SHP77 (cell line): ENCODE data around the gene PLPP4.

Experiments
- DNase-seq, 2 experiments: peaks; one replicate each; lab custom pipeline; 2025; lab: John Stamatoyannopoulos, UW

Gene PLPP4

GRCh38 chr10:120517196-120517595 lies 60.2 kb downstream of the PLPP4 start:
- no peak for DNase-seq

DNA sequence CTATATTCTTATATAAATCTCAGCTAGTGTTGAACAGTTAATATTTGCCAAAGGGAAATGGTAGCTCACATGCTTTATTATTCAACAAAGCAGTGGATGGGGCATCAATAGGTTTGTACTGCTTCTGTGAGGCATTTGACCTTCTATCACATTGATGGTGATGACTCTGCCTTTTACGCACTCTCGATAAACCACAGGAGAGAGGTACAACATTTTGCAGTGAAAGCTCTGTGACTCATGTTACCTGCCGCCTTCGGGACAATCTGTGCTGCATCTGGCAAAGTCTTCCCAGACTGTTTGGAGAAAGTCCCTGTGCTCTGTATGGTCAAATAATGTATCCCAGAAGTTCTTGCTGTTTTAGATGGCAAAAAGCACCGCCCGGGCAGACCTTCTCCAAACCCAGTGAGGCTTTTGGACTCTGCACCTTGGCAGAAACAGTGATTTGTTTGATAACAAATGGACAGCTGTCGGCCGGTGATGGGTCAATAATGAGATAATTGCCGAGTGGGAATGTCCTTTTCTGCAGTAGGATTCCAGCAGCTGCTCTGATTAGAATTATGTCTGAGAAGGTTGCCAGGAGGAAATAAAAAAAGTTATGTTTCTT lies 61.0 kb downstream of the PLPP4 start:
- DNase-seq = no peak

DNA sequence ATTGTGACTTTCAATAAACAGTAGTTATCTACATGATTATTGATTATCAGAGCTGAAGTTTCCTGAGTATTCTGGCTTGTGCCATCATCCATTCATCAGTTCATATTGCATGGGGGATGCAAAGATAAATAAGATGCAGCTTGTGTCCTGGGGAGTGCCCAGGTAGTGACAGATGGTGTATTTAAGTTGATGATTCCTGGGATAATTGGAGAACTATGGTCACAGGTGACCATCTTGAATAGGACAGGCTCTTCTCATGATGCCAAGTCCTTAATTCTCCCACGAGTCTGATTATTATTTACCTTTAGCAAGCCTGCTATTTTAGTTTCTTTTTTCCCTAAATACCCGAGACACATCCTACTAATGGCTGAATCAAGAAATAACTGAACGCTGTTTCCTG lies 64.9 kb downstream of the PLPP4 start:
- no peak for DNase-seq

- DNase-seq = no peak
Measured at GRCh38 chr10:120527691-120528090, 70.7 kb downstream of the PLPP4 start.

- no peak for DNase-seq
Measured at GRCh38 chr10:120530699-120531098, 73.7 kb downstream of the PLPP4 start.

DNA sequence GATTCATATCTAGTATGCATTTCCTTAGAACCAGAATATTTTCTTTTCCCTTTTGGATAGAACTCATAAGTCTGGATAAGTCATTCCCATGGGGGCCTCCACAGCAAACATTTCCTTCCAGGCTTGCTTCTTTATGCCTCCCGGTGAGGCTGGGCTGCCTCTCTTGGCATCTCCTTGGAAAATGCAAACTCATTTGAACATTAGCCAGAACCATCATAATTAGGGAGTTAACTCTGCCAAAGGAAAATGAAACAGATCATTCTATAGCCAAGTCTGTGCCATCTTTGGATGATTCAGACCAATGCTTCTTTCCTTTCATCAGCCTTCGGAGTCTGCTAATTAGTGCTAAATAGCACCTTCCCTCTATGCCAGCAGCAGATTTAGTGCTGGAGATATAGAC lies 81.1 kb downstream of the PLPP4 start:
- DNase-seq = no peak

DNA sequence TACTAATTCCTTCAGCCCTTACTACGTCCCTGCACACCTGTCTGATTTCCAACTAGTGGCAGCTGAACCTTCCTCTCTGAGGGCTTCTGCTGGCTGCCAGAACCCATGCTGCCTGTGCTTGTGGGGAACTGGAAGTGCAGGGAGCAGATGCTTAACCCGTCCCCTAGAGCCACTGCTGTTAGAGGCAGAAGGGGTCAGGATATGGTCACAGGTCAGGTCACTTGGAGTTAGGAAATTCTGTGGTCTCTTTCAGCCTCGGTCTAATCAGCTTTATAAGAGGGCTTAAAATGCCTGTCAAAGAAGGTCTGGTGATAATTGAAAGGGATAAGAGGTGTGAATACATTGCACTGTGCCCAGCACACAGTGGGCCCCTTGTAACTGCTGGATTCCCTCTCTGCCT lies 82.0 kb downstream of the PLPP4 start:
- DNase-seq = no peak

- no peak for DNase-seq
Measured at GRCh38 chr10:120540486-120540885, 83.5 kb downstream of the PLPP4 start.

GRCh38 chr10:120541984-120542383 lies 85.0 kb downstream of the PLPP4 start:
- DNase-seq = no peak

GRCh38 chr10:120542591-120542990 lies 85.6 kb downstream of the PLPP4 start:
- DNase-seq = no peak

GRCh38 chr10:120543291-120543690 lies 86.3 kb downstream of the PLPP4 start:
- DNase-seq = no peak

GRCh38 chr10:120548210-120548609 lies 91.2 kb downstream of the PLPP4 start:
- DNase-seq = no peak

DNA sequence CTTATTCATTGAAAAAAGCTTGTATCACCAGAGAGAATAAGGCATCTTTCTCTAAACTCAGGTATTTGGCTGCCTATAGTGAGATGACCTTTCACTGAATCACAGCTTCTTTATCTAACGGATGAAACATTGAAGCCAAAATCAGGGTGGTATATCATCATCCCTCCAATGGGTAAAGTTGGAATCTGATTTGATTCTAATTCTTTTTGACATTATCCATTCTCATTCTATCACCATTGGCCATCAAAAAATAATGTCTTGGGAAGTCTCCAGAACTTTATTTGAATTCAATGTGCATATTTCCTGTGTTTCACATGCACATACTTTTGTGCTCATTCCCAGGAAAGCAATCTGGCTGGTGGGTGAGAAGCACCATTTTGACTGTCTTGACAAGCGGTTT lies 95.2 kb downstream of the PLPP4 start:
- DNase-seq = no peak

DNA sequence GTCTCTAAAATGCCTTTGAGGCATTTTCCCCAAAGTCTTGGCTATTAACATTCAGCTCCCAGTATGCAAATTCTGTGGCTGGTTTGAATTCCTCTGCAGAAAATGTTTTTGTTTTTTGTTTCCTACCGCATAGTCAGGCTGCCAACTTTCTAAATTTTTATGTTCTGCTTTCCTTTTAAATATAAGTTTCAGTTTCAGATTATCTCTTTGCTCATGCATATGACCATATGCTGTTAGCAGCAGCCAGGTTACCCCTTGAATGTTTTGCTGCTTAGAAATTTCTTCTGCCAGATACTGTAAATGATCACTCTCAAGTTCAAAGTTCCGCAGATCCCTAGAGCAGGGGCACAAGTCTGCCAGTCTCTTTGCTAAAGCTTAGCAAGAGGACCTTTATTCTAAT lies 96.9 kb downstream of the PLPP4 start:
- no peak for DNase-seq

GRCh38 chr10:120555436-120555835 lies 98.4 kb downstream of the PLPP4 start:
- no peak for DNase-seq

GRCh38 chr10:120555842-120556532 lies 99.0 kb downstream of the PLPP4 start:
- DNase-seq = no peak

DNA sequence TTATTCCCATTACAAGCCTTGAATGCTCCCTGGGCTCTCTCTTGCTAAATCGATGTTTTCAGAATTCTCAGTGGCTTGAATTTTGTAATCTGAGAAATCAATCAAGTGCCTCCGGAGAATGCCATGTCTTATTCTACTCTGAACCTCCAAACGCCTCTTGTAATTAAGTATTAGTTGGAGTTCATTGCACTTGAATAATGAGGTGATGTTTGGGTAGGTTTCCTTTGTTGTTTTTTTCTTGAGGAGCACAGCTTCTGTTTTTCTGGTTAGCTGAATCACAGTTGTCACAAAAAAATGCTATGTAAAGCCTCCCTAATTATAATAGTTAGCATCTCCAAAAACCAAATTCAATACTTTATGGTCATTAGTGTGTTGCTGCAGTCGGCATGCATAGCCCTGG lies 100.3 kb downstream of the PLPP4 start:
- no peak for DNase-seq

DNA sequence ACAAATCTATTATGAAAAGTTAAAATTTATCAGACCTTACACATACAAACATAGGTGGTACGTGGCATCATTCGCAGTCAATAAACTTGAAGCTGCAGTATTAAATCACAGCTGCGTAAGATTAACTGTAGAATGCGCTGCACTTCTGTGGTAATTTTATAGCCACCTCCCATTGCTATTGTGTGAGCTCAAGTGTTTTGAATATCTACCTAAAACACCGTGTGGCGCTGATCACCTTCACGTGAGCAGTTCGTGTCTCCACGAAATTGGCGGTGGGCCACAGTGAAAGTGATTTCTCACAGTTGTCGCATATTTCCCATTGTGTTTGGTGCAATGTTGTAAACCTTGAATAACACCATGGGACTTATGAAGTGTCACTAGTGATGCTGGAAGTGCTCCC lies 102.8 kb downstream of the PLPP4 start:
- DNase-seq = no peak

GRCh38 chr10:120562956-120563355 lies 105.9 kb downstream of the PLPP4 start:
- DNase-seq = no peak

- DNase-seq = no peak
Measured at GRCh38 chr10:120570418-120570817, 113.4 kb downstream of the PLPP4 start.

- no peak for DNase-seq
Measured at GRCh38 chr10:120571266-120571665, 114.2 kb downstream of the PLPP4 start.

DNA sequence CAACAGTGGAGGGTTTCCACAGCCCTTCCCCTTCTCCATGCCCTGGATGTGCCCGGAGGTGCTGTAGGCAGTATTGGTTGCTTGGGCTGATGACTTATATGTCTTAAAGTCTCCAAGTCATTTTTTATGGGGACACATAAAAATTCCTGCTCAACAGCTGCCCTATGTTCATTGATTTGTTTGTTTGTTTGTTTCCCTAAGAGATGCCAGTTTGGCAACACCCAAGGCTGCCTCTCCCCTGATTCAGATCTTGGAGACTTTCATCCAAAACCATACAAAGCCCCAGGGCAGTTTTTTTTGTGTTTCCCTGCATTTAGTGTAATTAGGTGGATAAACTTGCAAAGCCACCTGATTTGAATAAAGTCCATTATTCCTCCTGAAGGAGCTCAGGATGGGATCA lies 115.3 kb downstream of the PLPP4 start:
- no peak for DNase-seq

GRCh38 chr10:120573355-120573754 lies 116.3 kb downstream of the PLPP4 start:
- no peak for DNase-seq

GRCh38 chr10:120574981-120575380 lies 118.0 kb downstream of the PLPP4 start:
- peak; percentile 2 to 28 for DNase-seq
